GM23338 (cell line): ENCODE measurements around the gene SEZ6. TPM values are rescaled to one million over a fixed set of nuclear protein-coding genes. Genes with fewer than 3 reads are reported as not detected.

Experiments used
- ATAC-seq: fragments of 200-7000 bp; cut with Tn5 transposase; 3 replicates; pipeline ENCODE4 v1.9.1; 2020
- DNase-seq: peaks from one replicate; pipeline ENCODE4 v3.0.0-alpha.2; 2015; ENCODE audit warnings: low spot score
- H2AFZ ChIP-seq: fragments of 200-600 bp; sonication (generic); 2 replicates; pipeline ENCODE4 v1.8.0; 2016; ENCODE audit warnings: antibody characterized with exemption, mild to moderate bottlenecking, moderate library complexity
- H3F3A ChIP-seq: fragments of 200-600 bp; sonication (generic); replicated peaks from 2 replicates; pipeline ENCODE4 v1.8.0; 2017; ENCODE audit warnings: antibody characterized with exemption, mixed run types, low read depth
- H3K27ac ChIP-seq: fragments of 200-600 bp; sonication (generic); 2 replicates; pipeline ENCODE4 v1.6.1; 2016; ENCODE audit warnings: low read depth
- H3K27me3 ChIP-seq: fragments of 200-600 bp; sonication (generic); 2 replicates; pipeline ENCODE4 v1.8.0; 2016; ENCODE audit warnings: mild to moderate bottlenecking, mixed run types, moderate library complexity; ENCODE audit not compliant: insufficient read depth
- H3K36me3 ChIP-seq: fragments of 200-600 bp; sonication (generic); 2 replicates; pipeline ENCODE4 v1.8.0; 2016; ENCODE audit warnings: mild to moderate bottlenecking; ENCODE audit not compliant: insufficient read depth
- H3K4me1 ChIP-seq: fragments of 200-600 bp; sonication (generic); 2 replicates; pipeline ENCODE4 v1.8.0; 2016; ENCODE audit warnings: mild to moderate bottlenecking, moderate library complexity; ENCODE audit not compliant: insufficient read depth
- H3K4me2 ChIP-seq: fragments of 200-600 bp; sonication (generic); 2 replicates; pipeline ENCODE4 v1.7.1; 2017; ENCODE audit warnings: mixed run types
- H3K4me3 ChIP-seq: fragments of 200-600 bp; sonication (generic); 2 replicates; pipeline ENCODE4 v1.6.1; 2016; ENCODE audit warnings: mixed run types
- H3K79me2 ChIP-seq: fragments of 200-600 bp; sonication (generic); replicated peaks from 2 replicates; pipeline ENCODE4 v1.8.0; 2017; ENCODE audit warnings: mild to moderate bottlenecking; ENCODE audit not compliant: insufficient read depth
- H3K9me2 ChIP-seq: fragments of 200-600 bp; sonication (generic); 2 replicates; pipeline ENCODE4 v1.8.0; 2017; ENCODE audit not compliant: insufficient read depth
- H4K20me1 ChIP-seq: fragments of 200-600 bp; sonication (generic); replicated peaks from 2 replicates; pipeline ENCODE4 v1.8.0; 2017; ENCODE audit warnings: mild to moderate bottlenecking; ENCODE audit not compliant: insufficient read depth
- H3K27ac Mint-ChIP-seq: 2 replicates; pipeline ENCODE4 v1.8.0; 2020; ENCODE audit warnings: inconsistent platforms, mild to moderate bottlenecking, moderate library complexity, mixed read lengths
- H3K27me3 Mint-ChIP-seq: 3 replicates; pipeline ENCODE4 v1.8.0; 2022; ENCODE audit warnings: low read depth, mild to moderate bottlenecking, moderate library complexity, mixed read lengths, inconsistent platforms; ENCODE audit not compliant: insufficient read depth, poor library complexity
- H3K36me3 Mint-ChIP-seq: 3 replicates; pipeline ENCODE4 v1.8.0; 2021; ENCODE audit warnings: low read depth, mild to moderate bottlenecking, inconsistent platforms, moderate library complexity, mixed read lengths
- H3K4me1 Mint-ChIP-seq: 3 replicates; pipeline ENCODE4 v1.8.0; 2020; ENCODE audit warnings: mild to moderate bottlenecking, inconsistent platforms, mixed read lengths
- H3K4me3 Mint-ChIP-seq: 3 replicates; pipeline ENCODE4 v1.8.0; 2021; ENCODE audit warnings: moderate library complexity, mild to moderate bottlenecking, inconsistent platforms, mixed read lengths
- H3K9me3 Mint-ChIP-seq: 3 replicates; pipeline ENCODE4 v1.8.0; 2020; ENCODE audit warnings: moderate library complexity, mild to moderate bottlenecking, inconsistent platforms, mixed read lengths
- CTCF ChIP-seq, 2 experiments: fragments of 200-600 bp in 1 of 2; sonication (generic) in 1 of 2; conservative IDR thresholded peaks; 2 replicates each; pipeline versions ENCODE4 v1.5.1 to v1.6.1; 2016 to 2017; ENCODE audit warnings: antibody characterized with exemption in 2 of 2, low read depth in 2 of 2, mild to moderate bottlenecking in 2 of 2, moderate library complexity in 1 of 2
- EZH2 ChIP-seq: fragments of 200-600 bp; sonication (generic); IDR thresholded peaks from one replicate; pipeline ENCODE4 v1.8.0; 2017; ENCODE audit warnings: antibody characterized with exemption, mild to moderate bottlenecking, low read depth; ENCODE audit not compliant: unreplicated experiment
- EZH2phosphoT487 ChIP-seq: fragments of 200-600 bp; sonication (generic); IDR thresholded peaks from one replicate; pipeline ENCODE4 v1.8.1; 2018; ENCODE audit warnings: antibody characterized with exemption; ENCODE audit not compliant: unreplicated experiment
- NANOG ChIP-seq: IDR thresholded peaks from 2 replicates; pipeline ENCODE4 v1.6.1; 2016; ENCODE audit warnings: antibody characterized with exemption, borderline replicate concordance
- POLR2AphosphoS5 ChIP-seq: IDR thresholded peaks from 2 replicates; pipeline ENCODE4 v1.6.1; 2016; ENCODE audit warnings: antibody characterized with exemption, low read depth
- STAT1 ChIP-seq: IDR thresholded peaks from one replicate; pipeline ENCODE4 v1.6.1; 2016; ENCODE audit warnings: antibody characterized with exemption; ENCODE audit not compliant: unreplicated experiment
- ZNF114 ChIP-seq: fragments of 250-450 bp; sonication (Bioruptor Pico); IDR thresholded peaks from 2 replicates; pipeline ENCODE4 v1.5.0; 2020; ENCODE audit warnings: mild to moderate bottlenecking, moderate library complexity
- ZNF331 ChIP-seq: fragments of 250-450 bp; sonication (Bioruptor Pico); IDR thresholded peaks from 2 replicates; pipeline ENCODE4 v1.5.0; 2020; ENCODE audit warnings: low read depth, mild to moderate bottlenecking, moderate library complexity
- polyA plus RNA-seq: library from polyadenylated mRNA; unstranded; fragments of >200 nt; fragmentation: Nextera tagmentation; extraction: Ambion mirVana; gene quantifications from 2 replicates; pipeline ENCODE4 v1.2.1, GENCODE V29; 2016
- total RNA-seq: library from RNA; depleted of rRNA; stranded (reverse); fragments of >200 nt; shearing (Covaris generic); gene quantifications from 2 replicates; pipeline ENCODE4 v1.2.3, GENCODE V29; 2014
- TF ChIP-seq, protein P1 (sequence below): IDR thresholded peaks from one replicate; pipeline ENCODE4 v1.6.1; 2018; ENCODE audit warnings: antibody characterized with exemption; ENCODE audit not compliant: unreplicated experiment
- TF ChIP-seq, protein P2 (sequence below): IDR thresholded peaks from 2 replicates; pipeline ENCODE4 v1.6.1; 2016; ENCODE audit warnings: antibody characterized with exemption

Gene SEZ6
- total and polyA plus RNA-seq, 2 experiments from 2014 or later: 1.0 to 6.5 TPM

DNA sequence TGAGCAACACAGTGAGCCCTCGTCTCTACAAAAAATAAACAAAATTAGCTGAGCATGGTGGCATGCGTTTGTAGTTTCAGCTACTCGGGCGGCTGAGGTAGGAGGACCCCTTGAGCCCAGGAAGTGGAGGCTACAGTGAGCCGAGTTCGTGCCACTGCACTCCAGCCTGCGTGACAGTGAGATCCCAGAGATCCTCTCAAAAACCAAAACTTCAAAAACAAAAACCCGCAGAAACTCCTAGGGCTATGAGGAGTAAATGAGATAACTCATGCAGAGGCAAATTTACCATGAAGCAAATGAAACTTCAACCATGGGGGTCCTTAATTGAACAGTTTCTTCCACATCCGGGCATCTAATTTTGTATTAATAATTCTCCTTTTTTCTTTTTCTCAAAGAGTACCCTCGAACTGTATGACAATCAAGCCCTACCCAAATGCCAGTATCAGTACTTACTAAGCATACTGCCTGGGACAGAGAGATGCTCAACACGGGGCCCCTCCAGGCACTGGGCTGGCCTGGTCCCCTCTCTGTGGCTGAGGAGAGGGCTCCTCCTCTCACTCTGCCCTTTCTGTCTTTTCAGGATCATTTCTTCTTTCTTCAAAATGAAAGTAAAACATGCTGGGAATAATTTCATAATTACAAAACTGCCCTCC is 36.3 kb upstream of the SEZ6 start:
- peaks cover 15% of the 10 kb centered on the region; the same call in 1 of the 2 replicates for H3K9me2 ChIP-seq
- no peak overlapping the region for H2AFZ ChIP-seq
- no peak overlapping the region; the same call in 1 of the 2 replicates for H3K4me3 ChIP-seq
- 0 out of 2 replicates have a peak, but pooled peaks cover 8% of the 10 kb centered on the region for H3K79me2 ChIP-seq
- Mint-ChIP-seq H3K36me3 (peaks cover 28% of the 10 kb centered on the region; the same call in 2 of the 3 replicates), H3K27me3 (peaks cover 13% of the 10 kb centered on the region), H3K4me1 (peaks cover 48% of the 10 kb centered on the region), H3K27ac (peak overlapping the region; percentile 91), H3K9me3 (no peaks in the 10 kb centered on the region; the same call in 2 of the 3 replicates), H3K4me3 (peak overlapping the region; percentile 61)
- peak overlapping the region; percentile 34 for H3K4me2 ChIP-seq
- H3K27me3 ChIP-seq: no peaks in the 10 kb centered on the region
- DNase-seq (no peak), ATAC-seq (peak; percentile 70)
- TF ChIP-seq ZNF331 (CRISPR knock-in tag) (no peak), ZNF114 (CRISPR knock-in tag) (no peak), CTCF (conservative IDR thresholded peaks at IDR 0.05; ENCODE audit: low read depth in 2 of 2) (no peak), NANOG (no peak), POLR2AphosphoS5 (no peak), STAT1 (no peak), EZH2phosphoT487 (no peak), EZH2 (no peak)
- TF ChIP-seq, protein P1, sequence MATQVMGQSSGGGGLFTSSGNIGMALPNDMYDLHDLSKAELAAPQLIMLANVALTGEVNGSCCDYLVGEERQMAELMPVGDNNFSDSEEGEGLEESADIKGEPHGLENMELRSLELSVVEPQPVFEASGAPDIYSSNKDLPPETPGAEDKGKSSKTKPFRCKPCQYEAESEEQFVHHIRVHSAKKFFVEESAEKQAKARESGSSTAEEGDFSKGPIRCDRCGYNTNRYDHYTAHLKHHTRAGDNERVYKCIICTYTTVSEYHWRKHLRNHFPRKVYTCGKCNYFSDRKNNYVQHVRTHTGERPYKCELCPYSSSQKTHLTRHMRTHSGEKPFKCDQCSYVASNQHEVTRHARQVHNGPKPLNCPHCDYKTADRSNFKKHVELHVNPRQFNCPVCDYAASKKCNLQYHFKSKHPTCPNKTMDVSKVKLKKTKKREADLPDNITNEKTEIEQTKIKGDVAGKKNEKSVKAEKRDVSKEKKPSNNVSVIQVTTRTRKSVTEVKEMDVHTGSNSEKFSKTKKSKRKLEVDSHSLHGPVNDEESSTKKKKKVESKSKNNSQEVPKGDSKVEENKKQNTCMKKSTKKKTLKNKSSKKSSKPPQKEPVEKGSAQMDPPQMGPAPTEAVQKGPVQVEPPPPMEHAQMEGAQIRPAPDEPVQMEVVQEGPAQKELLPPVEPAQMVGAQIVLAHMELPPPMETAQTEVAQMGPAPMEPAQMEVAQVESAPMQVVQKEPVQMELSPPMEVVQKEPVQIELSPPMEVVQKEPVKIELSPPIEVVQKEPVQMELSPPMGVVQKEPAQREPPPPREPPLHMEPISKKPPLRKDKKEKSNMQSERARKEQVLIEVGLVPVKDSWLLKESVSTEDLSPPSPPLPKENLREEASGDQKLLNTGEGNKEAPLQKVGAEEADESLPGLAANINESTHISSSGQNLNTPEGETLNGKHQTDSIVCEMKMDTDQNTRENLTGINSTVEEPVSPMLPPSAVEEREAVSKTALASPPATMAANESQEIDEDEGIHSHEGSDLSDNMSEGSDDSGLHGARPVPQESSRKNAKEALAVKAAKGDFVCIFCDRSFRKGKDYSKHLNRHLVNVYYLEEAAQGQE: no peak
- TF ChIP-seq, protein P2, sequence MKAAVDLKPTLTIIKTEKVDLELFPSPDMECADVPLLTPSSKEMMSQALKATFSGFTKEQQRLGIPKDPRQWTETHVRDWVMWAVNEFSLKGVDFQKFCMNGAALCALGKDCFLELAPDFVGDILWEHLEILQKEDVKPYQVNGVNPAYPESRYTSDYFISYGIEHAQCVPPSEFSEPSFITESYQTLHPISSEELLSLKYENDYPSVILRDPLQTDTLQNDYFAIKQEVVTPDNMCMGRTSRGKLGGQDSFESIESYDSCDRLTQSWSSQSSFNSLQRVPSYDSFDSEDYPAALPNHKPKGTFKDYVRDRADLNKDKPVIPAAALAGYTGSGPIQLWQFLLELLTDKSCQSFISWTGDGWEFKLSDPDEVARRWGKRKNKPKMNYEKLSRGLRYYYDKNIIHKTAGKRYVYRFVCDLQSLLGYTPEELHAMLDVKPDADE: no peak
- no peaks in the 10 kb centered on the region for H3K36me3 ChIP-seq
- H3K4me1 ChIP-seq: peaks cover 61% of the 10 kb centered on the region
- H3K27ac ChIP-seq: peak overlapping the region; percentile 88
- no peaks in the 10 kb centered on the region for H4K20me1 ChIP-seq
- H3F3A ChIP-seq: peaks cover 19% of the 10 kb centered on the region
